ENCODE data around the gene CDCP2.

The CDCP2 gene

DNA sequence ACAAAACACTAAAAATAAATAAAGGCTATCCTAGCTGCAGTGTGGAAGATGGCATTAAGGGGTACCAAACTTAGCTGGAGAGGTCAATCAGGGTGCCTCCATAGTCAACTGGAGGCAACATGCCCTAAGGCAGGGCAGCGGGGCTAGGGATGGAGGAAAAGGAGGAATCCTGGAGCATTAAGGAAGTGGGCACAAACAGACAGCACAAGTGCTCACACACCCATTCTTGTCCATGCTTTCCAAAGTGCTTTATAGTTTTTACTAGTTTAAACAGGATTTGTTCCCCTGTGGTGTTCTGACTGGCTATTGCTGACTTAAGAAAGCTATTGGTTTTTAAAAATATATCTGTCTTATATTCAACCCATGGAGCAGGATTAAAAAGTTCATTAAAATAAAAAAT, 66.0 kb downstream of the CDCP2 start:
- Histone ChIP-seq H3K79me2 (ENCODE audit: control insufficient read depth, low read length) (no peaks in the 10 kb centered on the region), H3K4me2 (ENCODE audit: low read length) (no peak overlapping the region), H3K27ac (ENCODE audit: low read depth, low read length) (no peak overlapping the region), H3F3A (ENCODE audit: control insufficient read depth, insufficient read depth) (no peaks in the 10 kb centered on the region), H4K20me1 (ENCODE audit: control insufficient read depth, insufficient read depth, low read depth, low read length) (no peaks in the 10 kb centered on the region), H3K9me2 (replicated peaks; ENCODE audit: control insufficient read depth, low read length) (no peaks in the 10 kb centered on the region), H3K36me3 (ENCODE audit: control insufficient read depth, low read length) (no peaks in the 10 kb centered on the region), H3K4me1 (ENCODE audit: control insufficient read depth, low read length) (no peaks in the 10 kb centered on the region), H3K4me3 (ENCODE audit: low read length) (no peak overlapping the region), H3K27me3 (ENCODE audit: control insufficient read depth, low read length) (no peaks in the 10 kb centered on the region), H3K9me3 (ENCODE audit: control insufficient read depth, insufficient read depth, low read length) (no peaks in the 10 kb centered on the region)
- no peak for TF ChIP-seq EZH2phosphoT487 (IDR thresholded peaks at IDR 0.05; ENCODE audit: borderline replicate concordance, low read length)
- TF ChIP-seq, protein P1, sequence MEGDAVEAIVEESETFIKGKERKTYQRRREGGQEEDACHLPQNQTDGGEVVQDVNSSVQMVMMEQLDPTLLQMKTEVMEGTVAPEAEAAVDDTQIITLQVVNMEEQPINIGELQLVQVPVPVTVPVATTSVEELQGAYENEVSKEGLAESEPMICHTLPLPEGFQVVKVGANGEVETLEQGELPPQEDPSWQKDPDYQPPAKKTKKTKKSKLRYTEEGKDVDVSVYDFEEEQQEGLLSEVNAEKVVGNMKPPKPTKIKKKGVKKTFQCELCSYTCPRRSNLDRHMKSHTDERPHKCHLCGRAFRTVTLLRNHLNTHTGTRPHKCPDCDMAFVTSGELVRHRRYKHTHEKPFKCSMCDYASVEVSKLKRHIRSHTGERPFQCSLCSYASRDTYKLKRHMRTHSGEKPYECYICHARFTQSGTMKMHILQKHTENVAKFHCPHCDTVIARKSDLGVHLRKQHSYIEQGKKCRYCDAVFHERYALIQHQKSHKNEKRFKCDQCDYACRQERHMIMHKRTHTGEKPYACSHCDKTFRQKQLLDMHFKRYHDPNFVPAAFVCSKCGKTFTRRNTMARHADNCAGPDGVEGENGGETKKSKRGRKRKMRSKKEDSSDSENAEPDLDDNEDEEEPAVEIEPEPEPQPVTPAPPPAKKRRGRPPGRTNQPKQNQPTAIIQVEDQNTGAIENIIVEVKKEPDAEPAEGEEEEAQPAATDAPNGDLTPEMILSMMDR (IDR thresholded peaks at IDR 0.05; ENCODE audit: low read depth, low read length, poor library complexity, severe bottlenecking): no peak

DNA sequence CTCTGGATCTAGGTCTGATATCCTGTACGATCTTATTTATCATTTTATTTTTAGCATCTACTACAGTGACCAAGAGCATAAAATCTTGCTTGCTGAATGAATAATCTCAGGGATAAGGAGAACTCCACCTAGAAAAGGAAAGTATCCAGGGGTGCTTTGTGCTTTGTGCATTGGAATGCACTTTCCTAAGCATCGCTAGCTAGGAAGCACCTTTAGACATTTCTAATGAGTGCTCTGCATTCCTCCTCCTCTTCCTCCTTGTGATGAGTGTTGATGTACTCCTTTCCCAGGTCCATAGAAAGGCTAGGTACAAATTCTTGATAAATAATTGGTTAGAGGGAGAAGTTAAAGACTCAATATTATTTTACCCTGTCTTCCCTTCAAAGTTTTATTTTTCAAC, 68.0 kb downstream of the CDCP2 start:
- no peaks in the 10 kb centered on the region for H3K79me2 ChIP-seq (ENCODE audit: control insufficient read depth, low read length)
- no peaks in the 10 kb centered on the region for H4K20me1 ChIP-seq (ENCODE audit: control insufficient read depth, insufficient read depth, low read depth, low read length)
- no peak overlapping the region for H3K27ac ChIP-seq (ENCODE audit: low read depth, low read length)
- H3K9me3 ChIP-seq (ENCODE audit: control insufficient read depth, insufficient read depth, low read length): no peaks in the 10 kb centered on the region
- H3K4me3 ChIP-seq (ENCODE audit: low read length): no peak overlapping the region
- no peak overlapping the region for H3K4me2 ChIP-seq (ENCODE audit: low read length)
- H3K9me2 ChIP-seq (replicated peaks; ENCODE audit: control insufficient read depth, low read length): no peaks in the 10 kb centered on the region
- H3K27me3 ChIP-seq (ENCODE audit: control insufficient read depth, low read length): no peaks in the 10 kb centered on the region
- H3F3A ChIP-seq (ENCODE audit: control insufficient read depth, insufficient read depth): no peaks in the 10 kb centered on the region
- no peaks in the 10 kb centered on the region for H3K36me3 ChIP-seq (ENCODE audit: control insufficient read depth, low read length)
- H3K4me1 ChIP-seq (ENCODE audit: control insufficient read depth, low read length): no peaks in the 10 kb centered on the region
- no peak for TF ChIP-seq EZH2phosphoT487 (IDR thresholded peaks at IDR 0.05; ENCODE audit: borderline replicate concordance, low read length)
- TF ChIP-seq, protein P1 (IDR thresholded peaks at IDR 0.05; ENCODE audit: low read depth, low read length, poor library complexity, severe bottlenecking): no peak
